ENCODE measurements around the gene SRR. TPM values are rescaled to one million over a fixed set of nuclear protein-coding genes. Genes with fewer than 3 reads are reported as not detected.
"Not testable (repeated sequence)": the region's sequence is repeated elsewhere in the genome, so short reads cannot be mapped to it uniquely, and the experiment has no call there.

Gene SRR, protein sequence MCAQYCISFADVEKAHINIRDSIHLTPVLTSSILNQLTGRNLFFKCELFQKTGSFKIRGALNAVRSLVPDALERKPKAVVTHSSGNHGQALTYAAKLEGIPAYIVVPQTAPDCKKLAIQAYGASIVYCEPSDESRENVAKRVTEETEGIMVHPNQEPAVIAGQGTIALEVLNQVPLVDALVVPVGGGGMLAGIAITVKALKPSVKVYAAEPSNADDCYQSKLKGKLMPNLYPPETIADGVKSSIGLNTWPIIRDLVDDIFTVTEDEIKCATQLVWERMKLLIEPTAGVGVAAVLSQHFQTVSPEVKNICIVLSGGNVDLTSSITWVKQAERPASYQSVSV
- total RNA-seq (2014; rRNA removed; shearing (Covaris generic)) = 6.3 and 8.7 TPM in 2 replicates

GRCh38 chr17:2303204-2304188, at the start of gene SRR, which contains the start of gene SMG6:
TSS of gene SRR (plus strand) at chr17:2303950. CDS start at chr17:2315561, 11,611 bp downstream.
TSS of gene SMG6 (minus strand) at chr17:2303785. CDS start at chr17:2303720, 65 bp downstream.
- peak; percentile 85 to 86 for DNase-seq
- Histone ChIP-seq H3K27ac (peak within 1 kb of the TSS; percentile 76), H3K36me3 (no peaks in the 10 kb centered on the region), H3K4me3 (peak within 1 kb of the TSS; percentile 90), H3K9me3 (replicated peaks) (no peaks in the 10 kb centered on the region), H3K4me1 (no peaks in the 10 kb centered on the region), H3K27me3 (no peaks in the 10 kb centered on the region)

DNA sequence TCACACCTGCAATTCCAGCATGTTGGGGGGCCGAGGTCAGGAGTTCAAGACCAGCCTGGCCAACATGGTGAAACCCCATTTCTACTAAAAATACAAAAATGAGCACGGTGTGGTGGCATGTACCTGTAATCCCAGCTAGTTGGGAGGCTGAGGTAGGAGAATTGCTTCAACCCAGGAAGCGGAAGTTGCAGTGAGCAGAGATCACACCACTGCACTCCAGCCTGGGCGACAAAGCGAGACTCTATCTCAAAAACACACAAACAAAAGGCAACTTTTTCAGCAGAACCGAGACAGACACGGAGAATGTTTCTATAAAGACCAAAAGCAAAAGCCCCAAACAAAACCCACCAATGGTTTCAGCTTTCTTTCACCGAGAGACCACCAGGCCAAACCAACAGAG, 44.9 kb upstream of the SRR start:
- not testable (repeated sequence) for H3K27me3 ChIP-seq; H3K27ac ChIP-seq; H3K36me3 ChIP-seq; H3K4me3 ChIP-seq; H3K9me3 ChIP-seq (replicated peaks); H3K4me1 ChIP-seq; DNase-seq

GRCh38 chr17:2259769-2260536, 43.8 kb upstream of the SRR start:
- peak in 1 of 2 experiments; percentile 3 for DNase-seq
- Histone ChIP-seq H3K27me3 (no peaks in the 10 kb centered on the region), H3K36me3 (no peaks in the 10 kb centered on the region), H3K9me3 (replicated peaks) (no peaks in the 10 kb centered on the region), H3K4me1 (no peaks in the 10 kb centered on the region), H3K27ac (no peak overlapping the region), H3K4me3 (no peak overlapping the region)

DNA sequence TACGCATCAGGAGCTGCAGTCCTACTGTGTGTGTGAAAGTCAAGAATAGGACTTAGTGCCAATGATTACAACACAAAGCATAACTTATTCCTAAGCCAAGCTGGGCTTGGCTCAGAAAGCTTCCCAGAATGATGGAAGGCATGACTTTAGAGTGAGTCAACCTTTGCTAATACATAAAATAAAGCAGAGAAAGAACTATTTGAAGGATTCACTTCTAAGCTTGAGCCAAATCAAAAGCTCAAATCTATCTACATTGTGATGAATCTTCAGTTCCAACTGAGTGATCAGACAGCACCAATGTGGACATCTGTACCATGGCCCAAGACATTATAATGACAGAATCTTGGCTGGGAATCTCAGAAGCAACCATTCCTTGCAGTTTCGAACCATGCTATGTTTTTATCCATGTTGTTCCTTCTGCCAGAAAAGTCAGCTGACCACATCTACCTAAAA, 41.6 kb upstream of the SRR start:
- H3K4me1 ChIP-seq = no peaks in the 10 kb centered on the region
- H3K27ac ChIP-seq = no peak overlapping the region
- H3K36me3 ChIP-seq = no peaks in the 10 kb centered on the region
- H3K27me3 ChIP-seq = no peaks in the 10 kb centered on the region
- no peaks in the 10 kb centered on the region for H3K9me3 ChIP-seq (replicated peaks)
- DNase-seq = no peak
- H3K4me3 ChIP-seq = no peak overlapping the region

DNA sequence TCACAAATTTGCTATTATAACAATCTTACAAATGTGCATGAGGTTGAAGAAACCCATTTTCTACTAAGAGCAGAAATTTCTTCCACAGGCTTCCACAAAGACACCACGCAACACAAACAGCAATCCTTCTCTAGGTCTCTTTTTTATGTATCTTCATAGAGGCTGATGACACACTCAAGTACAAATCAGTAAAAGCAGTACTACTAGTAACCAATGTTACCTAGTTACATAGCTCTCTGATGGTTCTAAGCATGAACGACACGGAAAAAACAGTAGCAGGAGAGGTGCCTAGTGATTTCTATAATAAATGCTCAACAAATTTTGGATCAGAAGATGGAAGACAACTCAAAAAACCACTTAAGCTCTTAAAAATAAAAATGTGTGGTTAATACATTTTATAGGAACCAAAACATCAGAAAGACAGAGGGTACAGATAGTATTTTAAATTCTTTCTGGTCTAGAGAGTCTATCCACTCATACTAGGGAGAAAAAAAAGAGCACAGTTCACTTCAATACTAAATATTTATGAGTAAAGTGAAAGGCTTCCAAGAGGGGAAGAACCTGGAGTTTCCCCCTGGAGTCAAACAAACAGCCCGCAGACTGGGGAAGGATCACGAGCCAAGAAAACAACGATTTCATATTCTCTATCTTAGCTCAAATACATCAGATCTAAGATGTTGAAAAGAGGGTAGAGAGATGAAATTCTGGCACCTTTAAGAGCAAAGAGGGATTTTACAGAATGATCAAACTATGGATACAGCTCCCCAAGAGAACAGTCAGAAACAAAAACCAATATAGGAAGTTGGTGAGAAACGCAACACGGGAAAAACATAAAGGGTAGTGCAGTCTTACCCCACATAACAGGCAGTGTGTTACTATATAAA, 40.3 kb upstream of the SRR start:
- Histone ChIP-seq H3K27me3 (no peaks in the 10 kb centered on the region), H3K4me1 (no peaks in the 10 kb centered on the region), H3K27ac (no peak overlapping the region), H3K4me3 (no peak overlapping the region), H3K36me3 (no peaks in the 10 kb centered on the region), H3K9me3 (replicated peaks) (no peaks in the 10 kb centered on the region)
- DNase-seq = no peak

GRCh38 chr17:2264067-2264860, 39.5 kb upstream of the SRR start:
- DNase-seq = peak; percentile 36 to 62
- no peak overlapping the region for H3K4me3 ChIP-seq

GRCh38 chr17:2265166-2265565, 38.6 kb upstream of the SRR start:
- not testable (repeated sequence) for H3K27ac ChIP-seq; DNase-seq; H3K36me3 ChIP-seq; H3K9me3 ChIP-seq (replicated peaks); H3K4me1 ChIP-seq; H3K4me3 ChIP-seq; H3K27me3 ChIP-seq

More at GRCh38 chr17:2264067-2264860, 39.5 kb upstream of the SRR start:
- no peaks in the 10 kb centered on the region for H3K27me3 ChIP-seq
- no peaks in the 10 kb centered on the region for H3K4me1 ChIP-seq
- H3K36me3 ChIP-seq = no peaks in the 10 kb centered on the region
- H3K9me3 ChIP-seq (replicated peaks) = no peaks in the 10 kb centered on the region
- no peak overlapping the region for H3K27ac ChIP-seq

DNA sequence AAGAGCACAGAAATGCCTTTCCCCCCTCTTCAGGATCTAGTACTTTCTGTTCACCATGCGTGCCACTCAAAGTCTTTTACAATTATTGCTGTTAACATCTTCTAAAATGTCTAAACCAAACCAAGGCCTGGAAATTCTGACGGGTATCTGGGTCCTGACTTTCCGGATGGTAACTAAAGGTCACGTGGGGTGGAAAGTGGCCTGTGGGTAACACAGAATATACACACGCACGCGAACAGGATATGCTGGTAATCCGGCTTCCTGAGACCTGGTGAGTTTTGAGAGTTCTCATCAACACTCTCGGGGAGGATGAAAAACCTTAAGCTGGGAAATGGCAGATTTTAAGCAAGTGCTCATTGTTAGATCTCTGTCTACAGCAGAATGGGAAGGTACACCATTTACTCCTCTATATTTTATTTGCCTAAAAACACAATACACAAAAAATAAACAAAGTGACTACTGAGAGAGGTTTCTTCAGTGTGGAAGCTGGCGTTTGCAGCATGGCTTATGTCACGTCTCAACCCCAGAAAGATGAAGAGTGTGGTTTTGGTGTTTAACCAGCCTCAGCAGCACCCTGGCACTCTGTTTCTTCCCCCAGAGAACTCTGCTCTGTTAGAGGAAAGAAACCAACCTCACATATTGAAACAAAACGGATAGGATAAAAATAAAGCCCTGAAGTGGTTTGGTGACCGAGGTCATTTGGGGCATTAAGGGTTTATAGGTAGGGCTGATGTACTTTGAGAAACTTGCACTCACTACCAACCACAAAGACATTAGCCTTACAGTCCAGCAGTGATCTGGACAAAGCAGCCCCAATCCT, 37.5 kb upstream of the SRR start:
- H3K36me3 ChIP-seq = no peaks in the 10 kb centered on the region
- DNase-seq = no peak
- H3K4me1 ChIP-seq = no peaks in the 10 kb centered on the region
- no peaks in the 10 kb centered on the region for H3K27me3 ChIP-seq
- no peak overlapping the region for H3K4me3 ChIP-seq
- H3K9me3 ChIP-seq (replicated peaks) = no peaks in the 10 kb centered on the region
- no peak overlapping the region for H3K27ac ChIP-seq

DNA sequence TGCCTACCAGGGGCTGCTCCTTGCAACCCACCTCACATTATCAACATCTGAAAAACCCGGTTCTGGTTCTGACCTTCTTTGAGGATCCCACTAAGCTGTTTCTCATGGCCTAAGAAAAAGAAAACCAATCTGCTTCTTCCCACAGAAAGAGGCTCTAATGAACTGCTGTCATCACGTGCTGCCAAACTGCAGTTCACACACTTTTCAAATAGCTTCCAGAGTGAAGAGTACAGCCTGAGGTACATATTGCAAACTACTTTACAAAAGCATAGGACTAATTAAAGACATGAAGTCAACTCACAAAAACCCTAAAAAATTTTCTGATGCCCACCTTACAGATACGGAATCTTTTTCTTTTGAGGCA, 36.9 kb upstream of the SRR start:
- H3K36me3 ChIP-seq = no peaks in the 10 kb centered on the region
- DNase-seq = no peak
- no peaks in the 10 kb centered on the region for H3K9me3 ChIP-seq (replicated peaks)
- no peak overlapping the region for H3K27ac ChIP-seq
- no peak overlapping the region for H3K4me3 ChIP-seq
- no peaks in the 10 kb centered on the region for H3K27me3 ChIP-seq
- H3K4me1 ChIP-seq = no peaks in the 10 kb centered on the region

- H3K4me1 ChIP-seq = no peaks in the 10 kb centered on the region
- H3K4me3 ChIP-seq = no peak overlapping the region
- DNase-seq = no peak
- no peaks in the 10 kb centered on the region for H3K36me3 ChIP-seq
- no peaks in the 10 kb centered on the region for H3K9me3 ChIP-seq (replicated peaks)
- H3K27me3 ChIP-seq = no peaks in the 10 kb centered on the region
- no peak overlapping the region for H3K27ac ChIP-seq
Measured at GRCh38 chr17:2267354-2267753, 36.4 kb upstream of the SRR start.

- Histone ChIP-seq H3K9me3 (replicated peaks) (no peaks in the 10 kb centered on the region), H3K4me3 (no peak overlapping the region), H3K27me3 (no peaks in the 10 kb centered on the region), H3K36me3 (no peaks in the 10 kb centered on the region), H3K27ac (no peak overlapping the region), H3K4me1 (no peaks in the 10 kb centered on the region)
- DNase-seq = no peak
Measured at GRCh38 chr17:2271985-2272702, 31.6 kb upstream of the SRR start.

GRCh38 chr17:2274414-2274813, 29.3 kb upstream of the SRR start:
- Histone ChIP-seq H3K4me1 (no peaks in the 10 kb centered on the region), H3K36me3 (no peaks in the 10 kb centered on the region), H3K4me3 (no peak overlapping the region), H3K27ac (no peak overlapping the region), H3K9me3 (replicated peaks) (no peaks in the 10 kb centered on the region), H3K27me3 (no peaks in the 10 kb centered on the region)
- no peak for DNase-seq

Measured in SJCRH30 (cell line).